Endothelial cell of umbilical vein (primary cell): ENCODE measurements around the gene TWIST1. TPM values are rescaled to one million over a fixed set of nuclear protein-coding genes. Genes with fewer than 3 reads are reported as not detected.
A peak's percentile ranks its signal among the peaks of the same experiment; 100 is the strongest.

Experiments
- BruUV-seq: library from RNA; stranded (reverse); fragments of 400-500 nt; replicated peaks from 2 replicates; lab custom pipeline; 2021; lab: Mats Ljungman, UMichigan
- CTCF ChIA-PET: fragments of 300-600, 350-600 bp; sonication (Branson Sonifier 250); formaldehyde crosslinking; loops from one replicate; lab custom pipeline; 2021; ENCODE audit warnings: antibody characterized with exemption, inconsistent platforms; lab: Charles Lee
- POLR2A ChIA-PET: fragments of 300-600, 350-600 bp; sonication (Branson Sonifier 250); formaldehyde crosslinking; loops from one replicate; lab custom pipeline; 2021; ENCODE audit warnings: antibody characterized with exemption, inconsistent platforms; lab: Charles Lee
- DNase-seq: peaks from one replicate; pipeline ENCODE4 v3.0.0-alpha.2; 2011; ENCODE audit warnings: low read depth, low spot score
- FAIRE-seq: peaks from 2 replicates; lab custom pipeline; 2011; peaks lifted over from hg19 to GRCh38; lab: Jason Lieb, UNC
- H2AFZ ChIP-seq: 2 replicates; pipeline ENCODE4 v1.6.0; 2012; ENCODE audit warnings: low read depth, low read length, control low read depth, inconsistent platforms
- H3K27ac ChIP-seq: 2 replicates; pipeline ENCODE4 v1.5.1; 2011; ENCODE audit warnings: low read depth, mild to moderate bottlenecking, control low read depth, low read length, moderate library complexity; ENCODE audit not compliant: insufficient read depth
- H3K27me3 ChIP-seq, 2 experiments: 2 replicates each; pipeline versions ENCODE4 v1.6.0 to v1.6.1; 2011; ENCODE audit warnings: low read length in 2 of 2, mixed read lengths in 1 of 2; ENCODE audit not compliant: control insufficient read depth in 2 of 2, insufficient read depth in 2 of 2
- H3K36me3 ChIP-seq, 2 experiments: 2 replicates in 1 of 2; 3 replicates in 1 of 2; pipeline ENCODE4 v1.5.1; 2011; ENCODE audit warnings: low read length in 2 of 2, mild to moderate bottlenecking in 1 of 2, moderate library complexity in 1 of 2; ENCODE audit not compliant: control insufficient read depth in 2 of 2, insufficient read depth in 2 of 2; ENCODE audit errors: extremely low read depth in 1 of 2
- H3K4me1 ChIP-seq: 3 replicates; pipeline ENCODE4 v1.5.1; 2011; ENCODE audit warnings: mild to moderate bottlenecking, low read length; ENCODE audit not compliant: control insufficient read depth, insufficient read depth; ENCODE audit errors: extremely low read depth
- H3K4me2 ChIP-seq: 2 replicates; pipeline ENCODE4 v1.6.1; 2011; ENCODE audit warnings: low read length, control low read depth, mixed read lengths; ENCODE audit not compliant: insufficient read depth
- H3K4me3 ChIP-seq, 3 experiments: fragments of 200-600 bp in 1 of 3; sonication (generic), shearing (Covaris generic) in 1 of 3; replicated peaks in 1 of 3; 2 replicates each; pipeline ENCODE4 v1.5.1; 2011 to 2016; ENCODE audit warnings: control low read depth in 3 of 3, low read length in 3 of 3, mild to moderate bottlenecking in 2 of 3, inconsistent platforms in 1 of 3, low read depth in 1 of 3, moderate library complexity in 1 of 3; ENCODE audit not compliant: insufficient read depth in 1 of 3
- H3K79me2 ChIP-seq: 2 replicates; pipeline ENCODE4 v1.6.0; 2012; ENCODE audit warnings: low read length, inconsistent platforms; ENCODE audit not compliant: control insufficient read depth, insufficient read depth
- H3K9ac ChIP-seq: replicated peaks from 2 replicates; pipeline ENCODE3; 2011; ENCODE audit warnings: low read length, control low read depth; ENCODE audit not compliant: insufficient read depth; ENCODE audit errors: extremely low read depth
- H3K9me1 ChIP-seq: replicated peaks from 3 replicates; pipeline ENCODE4 v1.6.0; 2011; ENCODE audit warnings: mild to moderate bottlenecking, low read length; ENCODE audit not compliant: control insufficient read depth, insufficient read depth; ENCODE audit errors: extremely low read depth
- H3K9me3 ChIP-seq: replicated peaks from 2 replicates; pipeline ENCODE4 v1.5.1; 2012; ENCODE audit warnings: low read length, inconsistent platforms; ENCODE audit not compliant: control insufficient read depth, insufficient read depth
- H4K20me1 ChIP-seq: replicated peaks from 2 replicates; pipeline ENCODE3; 2011; ENCODE audit warnings: mild to moderate bottlenecking, low read length; ENCODE audit not compliant: control insufficient read depth, insufficient read depth; ENCODE audit errors: extremely low read depth
- EZH2 ChIP-seq: IDR thresholded peaks from 2 replicates; pipeline ENCODE4 v1.6.1; 2012; ENCODE audit warnings: borderline replicate concordance, low read depth, mild to moderate bottlenecking, moderate library complexity, low read length, inconsistent platforms; ENCODE audit not compliant: severe bottlenecking
- FOS ChIP-seq: IDR thresholded peaks from 2 replicates; pipeline ENCODE4 v1.6.1; 2011; ENCODE audit warnings: mild to moderate bottlenecking, low read length, moderate library complexity, borderline replicate concordance; ENCODE audit not compliant: insufficient read depth
- GATA2 ChIP-seq: IDR thresholded peaks from 2 replicates; pipeline ENCODE4 v1.7.0; 2011; ENCODE audit warnings: low read depth, mild to moderate bottlenecking, moderate library complexity, mixed read lengths, low read length; ENCODE audit not compliant: insufficient read length, insufficient read depth
- JUN ChIP-seq: IDR thresholded peaks from 2 replicates; pipeline ENCODE4 v1.6.1; 2011; ENCODE audit warnings: borderline replicate concordance, low read depth; ENCODE audit not compliant: insufficient read length, insufficient read depth
- MYC ChIP-seq: IDR thresholded peaks from one replicate; pipeline ENCODE4 v1.6.1; 2011; ENCODE audit warnings: mild to moderate bottlenecking, low read depth, low read length
- dilution Hi-C: fragments of 300-500 bp; cut with MboI; formaldehyde crosslinking; loops from one replicate; pipeline ENCODE4 v1.15.0; 2019; ENCODE audit warnings: low sequenced_read_pairs; ENCODE audit not compliant: extremely low pct_ligation_motif_present
- intact Hi-C: fragments of 100-400 bp; cut with micrococcal nuclease; formaldehyde crosslinking; loops from one replicate; pipeline ENCODE4 v1.10.0; 2022
- polyA plus RNA-seq, 4 experiments: library from polyadenylated mRNA; depleted of rRNA in 3 of 4; stranded (reverse) in 3 of 4; unstranded in 1 of 4; fragments of >200 nt; gene quantifications; 2 replicates each; pipeline versions ENCODE4 v1.2.1 to v1.2.3, GENCODE V29; 2011 to 2012; ENCODE audit warnings: missing spikeins in 1 of 4
- total RNA-seq: library from RNA; stranded (reverse); gene quantifications from 2 replicates; pipeline ENCODE4 v1.2.3, GENCODE V29; 2021
- TF ChIP-seq, protein P1 (sequence below): IDR thresholded peaks from 2 replicates; pipeline ENCODE4 v1.6.1; 2011; ENCODE audit not compliant: insufficient read depth, insufficient read length
- TF ChIP-seq, protein P2 (sequence below), 2 donors: IDR thresholded peaks; 1 replicate in 1 of 2; 2 replicates in 1 of 2; pipeline ENCODE4 v1.5.1; 2011; ENCODE audit warnings: low read length in 2 of 2, mild to moderate bottlenecking in 2 of 2, moderate library complexity in 2 of 2, control low read depth in 1 of 2, inconsistent platforms in 1 of 2, low read depth in 1 of 2; ENCODE audit not compliant: insufficient read depth in 1 of 2; ENCODE audit errors: extremely low read depth in 1 of 2

TWIST1 gene
- total and polyA plus RNA-seq, 2 donors (not counting 3 experiments of a cell fraction or from before 2014, with no cell fraction given) = not detected

DNA sequence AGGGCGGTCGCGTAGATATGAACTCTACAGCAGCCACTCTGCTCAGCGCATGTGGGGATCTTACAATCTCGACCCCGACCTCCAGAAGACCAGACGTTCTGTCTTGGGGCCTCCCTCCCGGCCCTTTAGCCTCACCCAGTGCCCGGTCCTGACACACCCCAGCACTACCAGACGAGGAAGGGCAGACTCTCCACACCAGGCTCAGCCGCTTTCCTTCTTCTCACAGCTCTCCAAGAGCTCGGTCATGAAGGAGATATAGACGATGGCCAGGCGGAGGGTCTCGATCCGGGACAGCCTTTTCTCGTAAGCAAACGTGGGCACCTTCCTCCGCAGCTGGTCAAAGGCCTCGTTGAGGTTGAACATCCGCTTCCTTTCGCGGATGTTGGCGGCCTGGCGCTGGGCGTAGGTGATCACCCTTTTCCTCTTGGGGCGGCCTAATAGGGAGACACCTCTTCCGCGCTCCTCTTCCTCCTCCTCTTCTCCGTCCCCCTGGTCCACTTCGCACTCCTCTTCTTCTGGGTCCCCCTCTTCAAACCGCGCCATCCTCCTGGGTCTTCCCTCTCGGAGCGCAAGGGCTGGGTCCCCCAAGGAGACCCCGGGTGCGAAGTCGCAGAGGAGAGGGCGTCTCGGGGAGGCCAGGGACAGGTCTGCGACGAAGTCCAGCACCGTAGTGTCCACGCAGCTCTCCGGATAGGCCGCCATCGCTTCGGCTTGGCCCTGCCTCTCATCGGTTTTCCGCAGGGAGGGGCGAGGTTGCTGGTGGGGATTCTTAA is 27.4 kb upstream of the TWIST1 start, which contains the start of gene FERD3L:
FERD3L (minus strand) TSS at position 761 of the 773 bp plus-strand sequence; CDS start at position 702, 59 bp downstream.
- H3K27ac ChIP-seq = no peak within 1 kb of the TSS
- H3K79me2 ChIP-seq = no peaks in the 10 kb centered on the region
- no TSS peak for BruUV-seq
- H3K4me2 ChIP-seq = no peak within 1 kb of the TSS
- TF ChIP-seq JUN (no peak), EZH2 (peak; percentile 69)
- no peaks in the 10 kb centered on the region for H3K9me1 ChIP-seq
- no peak for DNase-seq
- H3K9ac ChIP-seq = no peak within 1 kb of the TSS
- intact Hi-C loops (no loop called here), dilution Hi-C loops (no loop called here)
- no peak within 1 kb of the TSS for H3K4me3 ChIP-seq
- H4K20me1 ChIP-seq = no peaks in the 10 kb centered on the region
- no peak for FAIRE-seq
- H3K27me3 ChIP-seq = peaks cover 24 to 59% of the 10 kb centered on the region in 2 experiments
- ChIA-PET POLR2A (no interaction called here), CTCF (interaction anchor here (1.1 kb wide), 1 partner anchor 23 kb away, joined by 5 read pairs; no protein-coding TSS in a partner anchor)
- no peaks in the 10 kb centered on the region for H3K4me1 ChIP-seq
- no peak within 1 kb of the TSS for H2AFZ ChIP-seq
- no peaks in the 10 kb centered on the region for H3K36me3 ChIP-seq
- H3K9me3 ChIP-seq = no peaks in the 10 kb centered on the region

DNA sequence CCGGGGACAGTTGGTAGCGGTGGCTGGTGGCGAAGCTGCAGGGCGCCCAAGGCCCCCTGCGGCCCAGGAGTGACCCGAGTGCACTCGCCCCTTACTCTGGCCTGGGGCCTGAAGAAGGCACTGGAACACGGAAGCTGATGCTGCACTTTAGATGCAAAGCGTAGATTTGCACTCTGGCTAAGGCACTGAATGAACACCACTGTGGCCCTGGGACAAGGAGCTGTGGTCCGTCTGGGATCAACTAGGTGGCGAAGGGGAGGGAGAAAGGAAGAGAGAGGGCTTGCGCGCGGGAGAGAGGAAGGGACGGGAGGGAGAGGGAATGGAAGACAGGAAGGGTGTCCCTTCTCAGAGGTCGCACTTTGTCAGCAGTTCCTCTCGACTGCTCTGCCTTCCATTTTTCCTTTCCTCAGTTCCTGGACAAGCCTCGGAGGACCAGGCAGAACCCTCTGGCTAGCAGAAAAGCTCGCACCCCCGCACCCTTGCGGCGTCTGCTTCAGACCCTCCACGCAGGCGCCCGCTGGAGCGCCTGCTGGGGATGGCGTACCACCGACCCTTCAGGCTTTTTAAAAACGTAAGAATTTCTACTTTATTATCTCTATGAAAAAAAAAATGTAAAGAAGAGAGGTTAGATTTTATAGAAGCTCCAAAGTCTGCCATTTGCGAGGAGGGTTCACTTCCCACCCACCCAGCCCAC is 26.6 kb upstream of the TWIST1 start:
- no TSS peak for BruUV-seq
- peaks cover 24 to 59% of the 10 kb centered on the region in 2 experiments for H3K27me3 ChIP-seq
- H3K9me1 ChIP-seq = no peaks in the 10 kb centered on the region
- no peaks in the 10 kb centered on the region for H3K9me3 ChIP-seq
- no peaks in the 10 kb centered on the region for H4K20me1 ChIP-seq
- FAIRE-seq (no peak), DNase-seq (no peak)
- H3K4me1 ChIP-seq = no peaks in the 10 kb centered on the region
- ChIA-PET CTCF (interaction anchor here (1.1 kb wide), 1 partner anchor 22 kb away, joined by 5 read pairs; no protein-coding TSS in a partner anchor), POLR2A (no interaction called here)
- H3K4me3 ChIP-seq = no peak overlapping the region
- H3K4me2 ChIP-seq = no peak overlapping the region
- dilution Hi-C loops (no loop called here), intact Hi-C loops (no loop called here)
- H2AFZ ChIP-seq = no peak overlapping the region
- no peaks in the 10 kb centered on the region for H3K79me2 ChIP-seq
- no peak overlapping the region for H3K9ac ChIP-seq
- H3K36me3 ChIP-seq = no peaks in the 10 kb centered on the region
- no peak for TF ChIP-seq FOS
- TF ChIP-seq GATA2 = no peak
- no peak for TF ChIP-seq JUN
- TF ChIP-seq EZH2 = peak; percentile 73
- TF ChIP-seq, protein P1, sequence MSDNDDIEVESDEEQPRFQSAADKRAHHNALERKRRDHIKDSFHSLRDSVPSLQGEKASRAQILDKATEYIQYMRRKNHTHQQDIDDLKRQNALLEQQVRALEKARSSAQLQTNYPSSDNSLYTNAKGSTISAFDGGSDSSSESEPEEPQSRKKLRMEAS = no peak
- TF ChIP-seq, protein P2, sequence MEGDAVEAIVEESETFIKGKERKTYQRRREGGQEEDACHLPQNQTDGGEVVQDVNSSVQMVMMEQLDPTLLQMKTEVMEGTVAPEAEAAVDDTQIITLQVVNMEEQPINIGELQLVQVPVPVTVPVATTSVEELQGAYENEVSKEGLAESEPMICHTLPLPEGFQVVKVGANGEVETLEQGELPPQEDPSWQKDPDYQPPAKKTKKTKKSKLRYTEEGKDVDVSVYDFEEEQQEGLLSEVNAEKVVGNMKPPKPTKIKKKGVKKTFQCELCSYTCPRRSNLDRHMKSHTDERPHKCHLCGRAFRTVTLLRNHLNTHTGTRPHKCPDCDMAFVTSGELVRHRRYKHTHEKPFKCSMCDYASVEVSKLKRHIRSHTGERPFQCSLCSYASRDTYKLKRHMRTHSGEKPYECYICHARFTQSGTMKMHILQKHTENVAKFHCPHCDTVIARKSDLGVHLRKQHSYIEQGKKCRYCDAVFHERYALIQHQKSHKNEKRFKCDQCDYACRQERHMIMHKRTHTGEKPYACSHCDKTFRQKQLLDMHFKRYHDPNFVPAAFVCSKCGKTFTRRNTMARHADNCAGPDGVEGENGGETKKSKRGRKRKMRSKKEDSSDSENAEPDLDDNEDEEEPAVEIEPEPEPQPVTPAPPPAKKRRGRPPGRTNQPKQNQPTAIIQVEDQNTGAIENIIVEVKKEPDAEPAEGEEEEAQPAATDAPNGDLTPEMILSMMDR (IDR thresholded peaks at IDR 0.05; ENCODE audit: extremely low read depth in 1 of 2, insufficient read depth in 1 of 2, low read depth in 1 of 2, low read length in 2 of 2) = no peak
- TF ChIP-seq MYC = no peak
- no peak overlapping the region for H3K27ac ChIP-seq
